CD4-positive, alpha-beta T cell treated with Interleukin-6 at 100 ng/mL for 8 hours (primary cell): ENCODE results near the gene IYD.

Experiments
- DNase-seq: peaks from one replicate; pipeline ENCODE4 v3.0.0-alpha.2; 2020; ENCODE audit warnings: mixed read lengths, low spot score

The IYD gene, protein sequence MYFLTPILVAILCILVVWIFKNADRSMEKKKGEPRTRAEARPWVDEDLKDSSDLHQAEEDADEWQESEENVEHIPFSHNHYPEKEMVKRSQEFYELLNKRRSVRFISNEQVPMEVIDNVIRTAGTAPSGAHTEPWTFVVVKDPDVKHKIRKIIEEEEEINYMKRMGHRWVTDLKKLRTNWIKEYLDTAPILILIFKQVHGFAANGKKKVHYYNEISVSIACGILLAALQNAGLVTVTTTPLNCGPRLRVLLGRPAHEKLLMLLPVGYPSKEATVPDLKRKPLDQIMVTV

GRCh38 chr6:150368762-150369161 lies at the start of gene IYD:
TSS of gene IYD (plus strand) at chr6:150369012. CDS start at chr6:150369032, 20 bp downstream.
- DNase-seq = no peak

- no peak for DNase-seq
Measured at GRCh38 chr6:150319924-150320323, 48.9 kb upstream of the IYD start.

DNA sequence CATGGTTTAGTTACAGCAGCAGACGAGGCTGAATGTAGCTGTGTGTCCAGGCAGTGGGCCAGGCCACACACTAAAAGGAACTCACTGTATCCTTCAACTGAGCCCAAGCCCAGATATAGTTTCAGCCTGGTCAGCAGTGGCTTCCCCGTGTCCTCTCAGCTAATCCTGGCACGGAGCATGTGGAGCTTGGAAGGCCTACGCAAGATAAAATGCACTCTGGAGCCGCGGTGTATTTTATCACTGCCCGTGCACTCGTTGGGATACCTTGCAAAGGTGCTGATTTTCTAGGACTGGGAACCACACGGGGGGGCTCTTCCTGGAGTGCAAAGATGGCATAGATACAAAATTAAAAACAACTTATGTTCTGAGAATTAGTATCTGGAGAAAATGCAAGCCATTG lies 48.4 kb upstream of the IYD start:
- no peak for DNase-seq

GRCh38 chr6:150322466-150322871 lies 46.3 kb upstream of the IYD start:
- no peak for DNase-seq

- DNase-seq = no peak
Measured at GRCh38 chr6:150323205-150323604, 45.6 kb upstream of the IYD start.

DNA sequence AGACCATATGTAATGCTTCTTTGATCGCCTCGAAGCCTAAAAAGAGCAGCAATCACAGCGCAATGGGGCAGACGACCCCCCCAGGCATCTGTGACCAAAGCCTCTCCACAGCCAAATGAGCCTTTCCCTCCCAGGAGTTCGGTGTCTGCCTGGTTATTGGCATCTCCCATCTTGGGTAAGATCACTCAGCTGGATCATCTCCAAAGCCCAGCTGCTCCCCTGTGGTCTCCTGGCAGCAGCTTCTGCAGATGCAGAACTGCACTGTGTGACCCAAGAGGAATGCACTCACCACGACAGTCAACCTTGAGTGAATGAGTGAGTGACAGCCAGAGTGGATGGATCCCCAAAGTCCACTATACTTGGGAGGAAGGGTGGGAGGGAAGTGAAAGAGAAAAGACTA lies 44.8 kb upstream of the IYD start:
- DNase-seq = no peak

- no peak for DNase-seq
Measured at GRCh38 chr6:150325066-150325772, 43.6 kb upstream of the IYD start.

DNA sequence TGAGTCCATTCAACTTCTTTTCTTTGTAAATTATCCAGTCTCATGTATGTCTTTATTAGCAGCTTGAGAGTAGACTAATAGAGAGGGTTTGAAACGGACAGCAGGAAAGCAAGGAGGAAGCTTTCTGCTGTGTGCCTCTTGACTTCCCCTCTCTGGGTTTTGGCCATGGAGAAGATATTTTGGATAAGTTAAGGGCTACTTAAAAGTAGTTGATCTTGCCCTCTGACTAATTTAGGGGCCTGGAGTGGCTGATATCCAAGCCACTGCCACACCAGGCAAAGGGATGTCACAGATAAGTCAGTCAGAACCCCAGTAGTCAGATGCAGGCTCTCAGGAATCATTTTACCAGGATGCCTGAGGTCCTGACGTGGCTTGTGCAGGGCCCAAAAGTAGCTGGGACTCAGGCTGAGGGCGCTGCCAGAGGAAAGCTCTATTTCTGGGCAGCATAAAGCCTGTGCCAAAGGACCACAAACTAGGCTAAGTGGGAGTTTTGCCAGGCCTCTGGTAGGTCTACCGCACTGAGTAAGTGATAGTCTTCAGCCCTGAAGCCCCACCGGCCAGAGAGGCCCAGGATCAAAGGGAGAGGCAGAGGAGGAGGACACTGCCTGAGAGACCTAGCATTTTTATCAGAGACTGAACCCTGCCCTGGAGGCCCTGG lies 41.6 kb upstream of the IYD start:
- DNase-seq = no peak

- DNase-seq = no peak
Measured at GRCh38 chr6:150328744-150329405, 39.9 kb upstream of the IYD start.

- no peak for DNase-seq
Measured at GRCh38 chr6:150331344-150331743, 37.5 kb upstream of the IYD start.

GRCh38 chr6:150332939-150333584 lies 35.8 kb upstream of the IYD start:
- no peak for DNase-seq

GRCh38 chr6:150333585-150333941 lies 35.2 kb upstream of the IYD start:
- no peak for DNase-seq

- peak; percentile 6 for DNase-seq
Measured at GRCh38 chr6:150334790-150335783, 33.7 kb upstream of the IYD start.

- no peak for DNase-seq
Measured at GRCh38 chr6:150336299-150336698, 32.5 kb upstream of the IYD start.

- no peak for DNase-seq
Measured at GRCh38 chr6:150336708-150337107, 32.1 kb upstream of the IYD start.

- DNase-seq = no peak
Measured at GRCh38 chr6:150342126-150342525, 26.7 kb upstream of the IYD start.

- no peak for DNase-seq
Measured at GRCh38 chr6:150343434-150343833, 25.4 kb upstream of the IYD start.

DNA sequence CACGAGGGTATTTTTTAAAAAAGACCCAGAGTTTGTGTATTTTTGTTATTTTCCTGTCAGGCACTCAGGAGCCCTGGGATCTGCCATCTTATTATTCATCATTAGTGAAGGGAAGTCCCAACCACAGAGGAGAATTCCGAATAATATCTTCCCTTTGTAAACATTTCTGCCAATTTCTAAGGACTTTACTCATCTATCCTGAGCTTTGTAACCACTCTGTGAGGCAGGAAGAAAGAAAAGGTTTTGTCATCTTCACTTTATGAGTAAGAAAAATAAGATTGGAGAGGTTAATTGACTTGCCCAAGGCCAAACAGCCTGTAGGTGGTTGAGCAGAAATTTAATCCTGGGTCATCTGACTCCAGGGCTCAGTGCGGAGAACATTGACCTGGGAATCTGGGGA lies 23.0 kb upstream of the IYD start:
- no peak for DNase-seq

GRCh38 chr6:150346346-150346745 lies 22.5 kb upstream of the IYD start:
- DNase-seq = no peak

GRCh38 chr6:150347845-150348244 lies 21.0 kb upstream of the IYD start:
- no peak for DNase-seq

GRCh38 chr6:150349546-150349945 lies 19.3 kb upstream of the IYD start:
- DNase-seq = no peak
